ENCODE data around the gene SEPHS2.

- no peak for TF ChIP-seq CTCF (conservative IDR thresholded peaks at IDR 0.05)
- TF ChIP-seq ZFX (IDR thresholded peaks at IDR 0.05): no peak
Observed at GRCh38 chr16:30416047-30416603, 29.5 kb downstream of the SEPHS2 start.

Data from C4-2B (cell line).